HepG2 (cell line): ENCODE data around the gene CMTM8. TPM values are rescaled to one million over a fixed set of nuclear protein-coding genes. Genes with fewer than 3 reads are reported as not detected.
A peak's percentile ranks its signal among the peaks of the same experiment; 100 is the strongest.

Experiments
- ATM ChIP-seq: fragments of 450-650 bp; IDR thresholded peaks from 2 replicates; pipeline ENCODE4 v1.7.1; 2017; ENCODE audit warnings: mild to moderate bottlenecking, borderline replicate concordance
- DZIP1 ChIP-seq: sonication (generic); formaldehyde crosslinking; IDR thresholded peaks from 2 replicates; pipeline ENCODE4 v1.5.0; 2020; ENCODE audit warnings: mild to moderate bottlenecking, missing genetic modification reagents
- PHF20 ChIP-seq: sonication (generic); formaldehyde crosslinking; IDR thresholded peaks from 2 replicates; pipeline ENCODE4 v1.5.0; 2020; ENCODE audit warnings: mild to moderate bottlenecking, missing genetic modification reagents
- SCMH1 ChIP-seq: sonication (generic); formaldehyde crosslinking; IDR thresholded peaks from 2 replicates; pipeline ENCODE4 v1.9.0; 2021; ENCODE audit warnings: missing genetic modification reagents, mild to moderate bottlenecking, borderline replicate concordance
- SMARCC2 ChIP-seq: fragments of 450-650 bp; IDR thresholded peaks from 2 replicates; pipeline ENCODE4 v1.6.1; 2017; ENCODE audit warnings: antibody characterized with exemption, mild to moderate bottlenecking
- ZBTB7B ChIP-seq: sonication (generic); formaldehyde crosslinking; IDR thresholded peaks from 2 replicates; pipeline ENCODE4 v1.4.0; 2020; ENCODE audit warnings: missing genetic modification reagents
- ZNF281 ChIP-seq: sonication (generic); formaldehyde crosslinking; IDR thresholded peaks from 2 replicates; pipeline ENCODE4 v1.4.0; 2020; ENCODE audit warnings: missing genetic modification reagents, borderline replicate concordance
- ZNF703 ChIP-seq: sonication (generic); formaldehyde crosslinking; IDR thresholded peaks from 2 replicates; pipeline ENCODE4 v1.5.1; 2020; ENCODE audit warnings: missing genetic modification reagents, mild to moderate bottlenecking, moderate library complexity, borderline replicate concordance
- polyA plus RNA-seq, 8 experiments: library from polyadenylated mRNA; depleted of rRNA in 3 of 8; stranded (reverse) in 7 of 8; unstranded in 1 of 8; fragments of >200 nt; fragmentation: Illumina TruSeq in 4 of 8; extraction: Trizol in 4 of 8; gene quantifications; 2 replicates each; pipeline versions ENCODE4 v1.2.1 to v1.2.3, GENCODE V29; 2011 to 2016; ENCODE audit warnings: low read depth in 4 of 8, missing spikeins in 1 of 8, mixed read lengths in 1 of 8; ENCODE audit not compliant: insufficient read depth in 1 of 8
- total RNA-seq, 5 experiments: library from RNA; depleted of rRNA; stranded (reverse); fragments of >200 nt; fragmentation: Illumina TruSeq; extraction: Trizol; gene quantifications; 2 replicates each; pipeline ENCODE4 v1.2.3, GENCODE V29; 2016; ENCODE audit warnings: low read depth in 1 of 5
- TF ChIP-seq, protein P1 (sequence below): sonication (generic); formaldehyde crosslinking; IDR thresholded peaks from 2 replicates; pipeline ENCODE4 v1.4.0; 2020; ENCODE audit warnings: missing genetic modification reagents
- TF ChIP-seq, protein P2 (sequence below): sonication (generic); formaldehyde crosslinking; IDR thresholded peaks from 2 replicates; pipeline ENCODE4 v1.4.0; 2020; ENCODE audit warnings: missing genetic modification reagents

The CMTM8 gene
- total and polyA plus RNA-seq, 2 of the 13 experiments (the other 11 are each of a cell fraction or from before 2014, with no cell fraction given): 8.9 to 15.8 TPM

DNA sequence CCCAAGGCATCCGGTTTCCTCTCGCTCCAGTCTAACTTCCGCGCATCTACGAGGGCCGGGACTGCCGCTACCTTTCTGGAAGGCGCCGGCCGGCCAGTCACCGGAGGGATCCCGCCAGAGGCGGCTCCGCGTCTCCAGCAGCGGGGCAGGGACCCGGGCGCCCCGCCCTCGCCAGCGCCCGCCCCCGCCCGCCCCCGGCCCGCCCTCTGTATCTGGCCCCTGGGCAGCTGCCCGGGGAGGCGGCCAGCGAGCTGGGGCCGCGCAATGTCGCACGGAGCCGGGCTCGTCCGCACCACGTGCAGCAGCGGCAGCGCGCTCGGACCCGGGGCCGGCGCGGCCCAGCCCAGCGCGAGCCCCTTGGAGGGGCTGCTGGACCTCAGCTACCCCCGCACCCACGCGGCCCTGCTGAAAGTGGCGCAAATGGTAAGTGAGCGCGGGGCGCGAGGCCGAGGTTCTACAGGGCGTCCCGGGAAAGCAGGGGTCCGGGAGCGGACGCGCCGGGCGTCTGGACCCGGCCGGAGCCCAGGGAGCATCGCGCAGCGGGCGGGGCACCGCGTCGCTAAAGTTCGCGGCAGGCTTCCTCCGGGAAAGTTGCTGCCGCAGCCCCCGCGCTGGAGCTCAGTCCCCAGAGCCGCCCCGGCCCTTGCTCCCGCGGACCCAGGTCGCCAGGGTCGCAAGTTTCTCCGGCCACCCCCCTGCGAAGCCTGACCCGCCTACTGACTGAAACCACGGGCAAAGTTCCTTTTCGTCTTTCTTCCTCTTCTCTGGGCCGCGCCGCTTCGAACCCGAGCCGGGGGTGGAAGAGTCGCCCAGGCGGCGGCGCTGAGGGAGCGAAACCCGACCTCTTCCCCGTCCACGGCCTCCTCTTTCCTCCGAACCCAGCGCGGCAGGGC lies 153.4 kb downstream of the CMTM8 start, which contains the start of gene CMTM7 (continued):
- TF ChIP-seq, protein P1, sequence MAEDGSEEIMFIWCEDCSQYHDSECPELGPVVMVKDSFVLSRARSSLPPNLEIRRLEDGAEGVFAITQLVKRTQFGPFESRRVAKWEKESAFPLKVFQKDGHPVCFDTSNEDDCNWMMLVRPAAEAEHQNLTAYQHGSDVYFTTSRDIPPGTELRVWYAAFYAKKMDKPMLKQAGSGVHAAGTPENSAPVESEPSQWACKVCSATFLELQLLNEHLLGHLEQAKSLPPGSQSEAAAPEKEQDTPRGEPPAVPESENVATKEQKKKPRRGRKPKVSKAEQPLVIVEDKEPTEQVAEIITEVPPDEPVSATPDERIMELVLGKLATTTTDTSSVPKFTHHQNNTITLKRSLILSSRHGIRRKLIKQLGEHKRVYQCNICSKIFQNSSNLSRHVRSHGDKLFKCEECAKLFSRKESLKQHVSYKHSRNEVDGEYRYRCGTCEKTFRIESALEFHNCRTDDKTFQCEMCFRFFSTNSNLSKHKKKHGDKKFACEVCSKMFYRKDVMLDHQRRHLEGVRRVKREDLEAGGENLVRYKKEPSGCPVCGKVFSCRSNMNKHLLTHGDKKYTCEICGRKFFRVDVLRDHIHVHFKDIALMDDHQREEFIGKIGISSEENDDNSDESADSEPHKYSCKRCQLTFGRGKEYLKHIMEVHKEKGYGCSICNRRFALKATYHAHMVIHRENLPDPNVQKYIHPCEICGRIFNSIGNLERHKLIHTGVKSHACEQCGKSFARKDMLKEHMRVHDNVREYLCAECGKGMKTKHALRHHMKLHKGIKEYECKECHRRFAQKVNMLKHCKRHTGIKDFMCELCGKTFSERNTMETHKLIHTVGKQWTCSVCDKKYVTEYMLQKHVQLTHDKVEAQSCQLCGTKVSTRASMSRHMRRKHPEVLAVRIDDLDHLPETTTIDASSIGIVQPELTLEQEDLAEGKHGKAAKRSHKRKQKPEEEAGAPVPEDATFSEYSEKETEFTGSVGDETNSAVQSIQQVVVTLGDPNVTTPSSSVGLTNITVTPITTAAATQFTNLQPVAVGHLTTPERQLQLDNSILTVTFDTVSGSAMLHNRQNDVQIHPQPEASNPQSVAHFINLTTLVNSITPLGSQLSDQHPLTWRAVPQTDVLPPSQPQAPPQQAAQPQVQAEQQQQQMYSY: 0 out of 2 replicates have a peak, but pooled peaks have one; percentile 16
- TF ChIP-seq ZBTB7B (CRISPR knock-in tag) (peak; percentile 46; the same call in 1 of the 2 replicates), SCMH1 (CRISPR knock-in tag) (no peak), PHF20 (no peak), SMARCC2 (no peak), ZNF703 (CRISPR knock-in tag) (no peak), ZNF281 (CRISPR knock-in tag) (no peak), DZIP1 (peak; percentile 53; the same call in 1 of the 2 replicates), ATM (no peak)
- TF ChIP-seq, protein P2, sequence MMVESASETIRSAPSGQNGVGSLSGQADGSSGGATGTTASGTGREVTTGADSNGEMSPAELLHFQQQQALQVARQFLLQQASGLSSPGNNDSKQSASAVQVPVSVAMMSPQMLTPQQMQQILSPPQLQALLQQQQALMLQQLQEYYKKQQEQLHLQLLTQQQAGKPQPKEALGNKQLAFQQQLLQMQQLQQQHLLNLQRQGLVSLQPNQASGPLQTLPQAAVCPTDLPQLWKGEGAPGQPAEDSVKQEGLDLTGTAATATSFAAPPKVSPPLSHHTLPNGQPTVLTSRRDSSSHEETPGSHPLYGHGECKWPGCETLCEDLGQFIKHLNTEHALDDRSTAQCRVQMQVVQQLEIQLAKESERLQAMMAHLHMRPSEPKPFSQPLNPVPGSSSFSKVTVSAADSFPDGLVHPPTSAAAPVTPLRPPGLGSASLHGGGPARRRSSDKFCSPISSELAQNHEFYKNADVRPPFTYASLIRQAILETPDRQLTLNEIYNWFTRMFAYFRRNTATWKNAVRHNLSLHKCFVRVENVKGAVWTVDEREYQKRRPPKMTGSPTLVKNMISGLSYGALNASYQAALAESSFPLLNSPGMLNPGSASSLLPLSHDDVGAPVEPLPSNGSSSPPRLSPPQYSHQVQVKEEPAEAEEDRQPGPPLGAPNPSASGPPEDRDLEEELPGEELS: no peak
